ENCODE results near the gene FICD.

Gene FICD

DNA sequence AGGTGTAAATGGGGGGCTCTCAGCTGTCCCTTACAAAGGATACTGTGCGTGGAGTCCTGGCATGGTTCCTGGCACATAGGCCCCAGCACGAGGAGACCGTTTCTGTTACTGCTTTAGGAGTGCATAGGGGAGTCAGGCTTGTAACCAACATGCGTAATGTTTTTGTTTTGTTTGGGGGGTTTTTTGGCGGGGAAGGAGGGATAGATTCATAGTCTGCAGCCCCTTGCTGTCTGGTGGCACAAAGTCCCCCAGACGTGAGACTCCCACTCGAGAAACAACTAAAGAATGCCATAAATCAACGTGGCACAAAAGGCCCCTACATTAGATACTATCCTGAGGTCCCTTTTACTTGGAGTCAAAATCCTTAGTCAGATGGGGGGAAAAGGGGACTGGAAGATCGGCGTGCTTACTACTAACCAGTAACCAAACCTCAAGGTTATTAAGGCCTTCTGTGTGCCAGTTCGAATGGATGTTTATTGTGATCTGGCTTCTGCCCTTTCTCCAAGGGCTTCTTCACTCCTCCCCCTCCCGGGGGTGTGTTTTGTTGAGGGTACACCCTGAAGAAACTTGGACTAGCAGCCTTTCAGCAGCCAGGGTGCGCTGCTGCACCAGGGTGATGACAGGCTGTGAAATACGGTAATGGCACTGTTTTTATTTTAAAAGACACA is 48.2 kb downstream of the FICD start:
- peaks cover 27% of the 10 kb centered on the region for H3K36me3 Mint-ChIP-seq (ENCODE audit: low read depth)
- peaks cover 57% of the 10 kb centered on the region for H3K4me1 Mint-ChIP-seq
- H3K4me3 Mint-ChIP-seq: peak overlapping the region; percentile 97 to 100 (median 100)
- H3K27me3 Mint-ChIP-seq (ENCODE audit: low read depth): no peaks in the 10 kb centered on the region
- peak overlapping the region; percentile 93 to 99 (median 98) for H3K27ac Mint-ChIP-seq
- TF ChIP-seq, protein P1, sequence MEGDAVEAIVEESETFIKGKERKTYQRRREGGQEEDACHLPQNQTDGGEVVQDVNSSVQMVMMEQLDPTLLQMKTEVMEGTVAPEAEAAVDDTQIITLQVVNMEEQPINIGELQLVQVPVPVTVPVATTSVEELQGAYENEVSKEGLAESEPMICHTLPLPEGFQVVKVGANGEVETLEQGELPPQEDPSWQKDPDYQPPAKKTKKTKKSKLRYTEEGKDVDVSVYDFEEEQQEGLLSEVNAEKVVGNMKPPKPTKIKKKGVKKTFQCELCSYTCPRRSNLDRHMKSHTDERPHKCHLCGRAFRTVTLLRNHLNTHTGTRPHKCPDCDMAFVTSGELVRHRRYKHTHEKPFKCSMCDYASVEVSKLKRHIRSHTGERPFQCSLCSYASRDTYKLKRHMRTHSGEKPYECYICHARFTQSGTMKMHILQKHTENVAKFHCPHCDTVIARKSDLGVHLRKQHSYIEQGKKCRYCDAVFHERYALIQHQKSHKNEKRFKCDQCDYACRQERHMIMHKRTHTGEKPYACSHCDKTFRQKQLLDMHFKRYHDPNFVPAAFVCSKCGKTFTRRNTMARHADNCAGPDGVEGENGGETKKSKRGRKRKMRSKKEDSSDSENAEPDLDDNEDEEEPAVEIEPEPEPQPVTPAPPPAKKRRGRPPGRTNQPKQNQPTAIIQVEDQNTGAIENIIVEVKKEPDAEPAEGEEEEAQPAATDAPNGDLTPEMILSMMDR (IDR thresholded peaks at IDR 0.05; ENCODE audit: unreplicated experiment in 3 of 3): peak; percentile 84 to 87 (median 85)
- H3K9me3 Mint-ChIP-seq: no peaks in the 10 kb centered on the region

GRCh38 chr12:108563804-108564151 is 48.7 kb downstream of the FICD start:
- Mint-ChIP-seq H3K36me3 (ENCODE audit: low read depth) (peaks cover 29% of the 10 kb centered on the region), H3K27ac (peak overlapping the region; percentile 93 to 99 (median 98)), H3K4me3 (peak overlapping the region; percentile 97 to 100 (median 100)), H3K9me3 (no peaks in the 10 kb centered on the region), H3K4me1 (peaks cover 60% of the 10 kb centered on the region), H3K27me3 (ENCODE audit: low read depth) (no peaks in the 10 kb centered on the region)
- TF ChIP-seq, protein P1 (IDR thresholded peaks at IDR 0.05; ENCODE audit: unreplicated experiment in 3 of 3): no peak

DNA sequence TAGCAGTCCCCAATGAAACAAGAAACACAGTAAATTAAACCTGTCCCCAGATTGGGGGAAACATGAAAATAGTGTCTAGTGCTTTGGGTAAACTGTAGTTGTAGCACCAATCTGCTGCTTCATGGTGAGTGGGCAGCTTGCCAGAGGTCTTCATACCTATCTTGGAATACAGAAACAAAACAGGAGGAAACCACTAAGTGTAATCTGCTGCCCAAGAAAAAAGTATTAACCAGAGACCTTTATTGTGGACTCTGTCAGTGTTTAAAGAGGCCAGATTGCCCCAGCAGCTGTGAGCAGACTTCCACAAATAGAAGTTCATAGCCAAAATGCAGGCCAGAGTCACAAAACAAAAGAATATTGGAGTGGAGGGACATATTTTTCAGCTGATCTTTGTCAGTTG is 49.6 kb downstream of the FICD start:
- no peaks in the 10 kb centered on the region for H3K27me3 Mint-ChIP-seq (ENCODE audit: low read depth)
- no peaks in the 10 kb centered on the region for H3K9me3 Mint-ChIP-seq
- peaks cover 61% of the 10 kb centered on the region for H3K4me1 Mint-ChIP-seq
- peaks cover 36% of the 10 kb centered on the region for H3K36me3 Mint-ChIP-seq (ENCODE audit: low read depth)
- peak overlapping the region in 1 of 3 experiments; percentile 70 for H3K4me3 Mint-ChIP-seq
- TF ChIP-seq, protein P1 (IDR thresholded peaks at IDR 0.05; ENCODE audit: unreplicated experiment in 3 of 3): no peak
- no peak overlapping the region for H3K27ac Mint-ChIP-seq

- Mint-ChIP-seq H3K4me1 (peaks cover 57% of the 10 kb centered on the region), H3K36me3 (ENCODE audit: low read depth) (peaks cover 36% of the 10 kb centered on the region), H3K9me3 (no peaks in the 10 kb centered on the region), H3K27ac (no peak overlapping the region), H3K4me3 (peak overlapping the region in 1 of 3 experiments; percentile 70), H3K27me3 (ENCODE audit: low read depth) (no peaks in the 10 kb centered on the region)
- TF ChIP-seq, protein P1 (IDR thresholded peaks at IDR 0.05; ENCODE audit: unreplicated experiment in 3 of 3): no peak
Observed at GRCh38 chr12:108565146-108565545, 50.1 kb downstream of the FICD start.

DNA sequence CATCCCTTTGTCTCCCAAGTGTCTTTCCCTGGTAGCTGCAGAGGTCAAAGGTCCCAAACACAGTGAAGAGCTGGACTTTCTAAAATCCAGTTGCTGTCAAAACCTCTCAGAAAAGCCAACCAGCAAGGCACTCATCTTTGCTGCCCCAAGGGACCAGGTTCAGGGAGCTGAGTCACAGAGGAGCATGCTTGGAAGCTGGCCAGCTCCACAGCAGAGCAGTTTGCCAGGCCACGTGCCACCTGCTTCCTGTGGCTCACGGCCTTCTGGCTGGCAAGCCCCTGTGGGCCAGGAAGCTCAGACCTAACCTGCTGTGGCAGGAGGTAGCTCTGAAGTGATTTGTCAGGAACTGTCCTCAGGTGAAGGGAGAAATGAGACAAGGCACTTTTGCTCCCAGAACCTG is 50.9 kb downstream of the FICD start:
- Mint-ChIP-seq H3K27me3 (ENCODE audit: low read depth) (no peaks in the 10 kb centered on the region), H3K36me3 (ENCODE audit: low read depth) (peaks cover 39% of the 10 kb centered on the region), H3K9me3 (no peaks in the 10 kb centered on the region), H3K27ac (peak overlapping the region in 1 of 3 experiments; percentile 53), H3K4me1 (peaks cover 59% of the 10 kb centered on the region), H3K4me3 (no peak overlapping the region)
- TF ChIP-seq, protein P1 (IDR thresholded peaks at IDR 0.05; ENCODE audit: unreplicated experiment in 3 of 3): no peak

DNA sequence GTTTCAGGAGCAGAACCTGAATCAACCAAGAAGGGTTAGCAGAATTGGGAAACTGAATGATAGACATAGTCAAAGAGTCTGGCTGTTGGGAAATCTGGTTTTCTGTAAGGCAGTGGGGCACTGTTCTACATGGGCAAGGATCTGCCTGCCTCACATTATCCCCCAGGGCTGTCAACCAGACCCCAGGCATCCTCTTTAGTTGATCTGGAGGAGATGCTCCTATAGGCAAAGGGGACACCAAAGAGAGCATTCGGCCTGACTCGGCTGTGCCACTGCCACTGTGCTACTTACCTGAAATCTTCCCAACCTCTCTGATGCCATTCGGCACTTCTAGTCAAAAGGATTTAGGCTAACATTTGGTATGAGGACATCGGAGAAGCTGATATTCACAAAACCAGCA is 51.4 kb downstream of the FICD start:
- H3K27ac Mint-ChIP-seq: no peak overlapping the region
- no peak overlapping the region for H3K4me3 Mint-ChIP-seq
- H3K9me3 Mint-ChIP-seq: no peaks in the 10 kb centered on the region
- peaks cover 56% of the 10 kb centered on the region for H3K4me1 Mint-ChIP-seq
- TF ChIP-seq, protein P1 (IDR thresholded peaks at IDR 0.05; ENCODE audit: unreplicated experiment in 3 of 3): no peak
- peaks cover 39% of the 10 kb centered on the region for H3K36me3 Mint-ChIP-seq (ENCODE audit: low read depth)
- H3K27me3 Mint-ChIP-seq (ENCODE audit: low read depth): no peaks in the 10 kb centered on the region

Data from nephron (organoid).